Astrocyte (in vitro differentiated cells and primary cell): ENCODE measurements around the gene KNL1. TPM values are rescaled to one million over a fixed set of nuclear protein-coding genes. Genes with fewer than 3 reads are reported as not detected.

Experiments used
- DNase-seq: peaks from one replicate; pipeline ENCODE4 v3.0.0-alpha.2; 2010; ENCODE audit warnings: low read depth
- FAIRE-seq: peaks from 2 replicates; lab custom pipeline; 2011; peaks lifted over from hg19 to GRCh38; lab: Jason Lieb, UNC
- H2AFZ ChIP-seq: 2 replicates; pipeline ENCODE4 v1.6.0; 2012; ENCODE audit warnings: low read depth, low read length, inconsistent platforms
- H3K27ac ChIP-seq: 2 replicates; pipeline ENCODE4 v1.5.1; 2011; ENCODE audit warnings: low read depth, low read length, inconsistent platforms
- H3K27me3 ChIP-seq: 2 replicates; pipeline ENCODE4 v1.6.0; 2011; ENCODE audit warnings: low read length, inconsistent platforms; ENCODE audit not compliant: insufficient read depth
- H3K36me3 ChIP-seq: 2 replicates; pipeline ENCODE4 v1.5.1; 2011; ENCODE audit warnings: low read length, inconsistent platforms; ENCODE audit not compliant: insufficient read depth
- H3K4me1 ChIP-seq: 2 replicates; pipeline ENCODE4 v1.5.1; 2011; ENCODE audit warnings: low read length, inconsistent platforms; ENCODE audit not compliant: insufficient read depth
- H3K4me2 ChIP-seq: 2 replicates; pipeline ENCODE4 v1.6.0; 2012; ENCODE audit warnings: low read length, inconsistent platforms
- H3K4me3 ChIP-seq: 2 replicates; pipeline ENCODE4 v1.5.1; 2011; ENCODE audit warnings: low read depth, mild to moderate bottlenecking, low read length, inconsistent platforms; ENCODE audit not compliant: insufficient read depth
- H3K79me2 ChIP-seq: 2 replicates; pipeline ENCODE4 v1.6.0; 2012; ENCODE audit warnings: mild to moderate bottlenecking, low read length, inconsistent platforms; ENCODE audit not compliant: insufficient read depth
- H3K9ac ChIP-seq: 2 replicates; pipeline ENCODE4 v1.6.0; 2012; ENCODE audit warnings: mild to moderate bottlenecking, low read length, inconsistent platforms
- H3K9me3 ChIP-seq: 2 replicates; pipeline ENCODE4 v1.5.1; 2012; ENCODE audit warnings: low read depth, mild to moderate bottlenecking, low read length, inconsistent platforms; ENCODE audit not compliant: insufficient read depth
- H4K20me1 ChIP-seq: 2 replicates; pipeline ENCODE4 v1.6.0; 2012; ENCODE audit warnings: low read length, inconsistent platforms; ENCODE audit not compliant: insufficient read depth
- H3K27ac Mint-ChIP-seq: one replicate; pipeline ENCODE4 v1.8.0; 2021; ENCODE audit warnings: mild to moderate bottlenecking, mixed read lengths; ENCODE audit not compliant: unreplicated experiment
- H3K27me3 Mint-ChIP-seq: one replicate; pipeline ENCODE4 v1.8.0; 2021; ENCODE audit warnings: low read depth, mixed read lengths; ENCODE audit not compliant: unreplicated experiment
- H3K36me3 Mint-ChIP-seq: one replicate; pipeline ENCODE4 v1.8.0; 2021; ENCODE audit warnings: low read depth, mixed read lengths; ENCODE audit not compliant: unreplicated experiment
- H3K4me1 Mint-ChIP-seq: one replicate; pipeline ENCODE4 v1.8.0; 2021; ENCODE audit warnings: low read depth, mixed read lengths; ENCODE audit not compliant: unreplicated experiment
- H3K4me3 Mint-ChIP-seq: one replicate; pipeline ENCODE4 v1.8.0; 2021; ENCODE audit warnings: mild to moderate bottlenecking, moderate library complexity, mixed read lengths; ENCODE audit not compliant: unreplicated experiment
- H3K9me3 Mint-ChIP-seq: one replicate; pipeline ENCODE4 v1.8.0; 2021; ENCODE audit warnings: mild to moderate bottlenecking, mixed read lengths; ENCODE audit not compliant: unreplicated experiment
- EZH2 ChIP-seq: IDR thresholded peaks from 2 replicates; pipeline ENCODE4 v1.6.1; 2012; ENCODE audit warnings: mild to moderate bottlenecking, low read length, inconsistent platforms; ENCODE audit not compliant: insufficient read depth
- total RNA-seq: library from RNA; stranded (reverse); gene quantifications from 2 replicates; pipeline ENCODE4 v1.2.1, GENCODE V29; 2021
- TF ChIP-seq, protein P1 (sequence below): IDR thresholded peaks from 2 replicates; pipeline ENCODE4 v1.5.1; 2011; ENCODE audit warnings: low read depth, mild to moderate bottlenecking, inconsistent platforms, low read length, moderate library complexity; ENCODE audit not compliant: insufficient read depth

KNL1 gene
- total RNA-seq, 1 donor from 2014 or later, result 3.3 TPM

DNA sequence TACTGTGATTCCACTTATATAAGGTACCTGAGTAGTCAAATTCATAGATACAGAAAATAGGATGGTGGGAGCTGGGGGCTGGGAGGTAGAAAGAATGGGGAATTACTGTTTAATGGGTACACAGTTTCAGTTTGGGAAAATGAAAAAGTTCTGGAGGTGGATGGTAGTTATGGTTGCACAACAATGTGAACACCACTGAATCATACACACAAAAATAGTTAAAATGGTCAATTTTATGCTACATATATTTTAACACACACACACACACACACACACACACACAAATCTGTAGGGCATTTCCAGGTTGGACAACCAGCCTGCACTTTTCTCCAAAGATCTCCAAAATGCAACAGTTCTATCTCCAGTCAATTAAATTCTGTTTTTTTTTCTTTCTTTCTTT is 30.6 kb upstream of the KNL1 start:
- Histone ChIP-seq H3K36me3 (no peaks in the 10 kb centered on the region), H3K4me1 (peaks cover 6% of the 10 kb centered on the region), H3K4me3 (no peak overlapping the region), H3K9ac (no peak overlapping the region), H3K79me2 (peaks cover 19% of the 10 kb centered on the region), H3K4me2 (peak overlapping the region; percentile 89), H3K27me3 (peaks cover 3% of the 10 kb centered on the region), H2AFZ (no peak overlapping the region), H4K20me1 (peaks cover 6% of the 10 kb centered on the region), H3K27ac (no peak overlapping the region), H3K9me3 (no peaks in the 10 kb centered on the region)
- peaks cover 9% of the 10 kb centered on the region for H3K36me3 Mint-ChIP-seq
- FAIRE-seq (no peak), DNase-seq (no peak)
- TF ChIP-seq, protein P1, sequence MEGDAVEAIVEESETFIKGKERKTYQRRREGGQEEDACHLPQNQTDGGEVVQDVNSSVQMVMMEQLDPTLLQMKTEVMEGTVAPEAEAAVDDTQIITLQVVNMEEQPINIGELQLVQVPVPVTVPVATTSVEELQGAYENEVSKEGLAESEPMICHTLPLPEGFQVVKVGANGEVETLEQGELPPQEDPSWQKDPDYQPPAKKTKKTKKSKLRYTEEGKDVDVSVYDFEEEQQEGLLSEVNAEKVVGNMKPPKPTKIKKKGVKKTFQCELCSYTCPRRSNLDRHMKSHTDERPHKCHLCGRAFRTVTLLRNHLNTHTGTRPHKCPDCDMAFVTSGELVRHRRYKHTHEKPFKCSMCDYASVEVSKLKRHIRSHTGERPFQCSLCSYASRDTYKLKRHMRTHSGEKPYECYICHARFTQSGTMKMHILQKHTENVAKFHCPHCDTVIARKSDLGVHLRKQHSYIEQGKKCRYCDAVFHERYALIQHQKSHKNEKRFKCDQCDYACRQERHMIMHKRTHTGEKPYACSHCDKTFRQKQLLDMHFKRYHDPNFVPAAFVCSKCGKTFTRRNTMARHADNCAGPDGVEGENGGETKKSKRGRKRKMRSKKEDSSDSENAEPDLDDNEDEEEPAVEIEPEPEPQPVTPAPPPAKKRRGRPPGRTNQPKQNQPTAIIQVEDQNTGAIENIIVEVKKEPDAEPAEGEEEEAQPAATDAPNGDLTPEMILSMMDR, result no peak
- no peak for TF ChIP-seq EZH2
- H3K4me3 Mint-ChIP-seq, result peak overlapping the region; percentile 98
- peaks cover 3% of the 10 kb centered on the region for H3K9me3 Mint-ChIP-seq
- peaks cover 6% of the 10 kb centered on the region for H3K4me1 Mint-ChIP-seq
- no peak overlapping the region for H3K27ac Mint-ChIP-seq
- no peaks in the 10 kb centered on the region for H3K27me3 Mint-ChIP-seq

DNA sequence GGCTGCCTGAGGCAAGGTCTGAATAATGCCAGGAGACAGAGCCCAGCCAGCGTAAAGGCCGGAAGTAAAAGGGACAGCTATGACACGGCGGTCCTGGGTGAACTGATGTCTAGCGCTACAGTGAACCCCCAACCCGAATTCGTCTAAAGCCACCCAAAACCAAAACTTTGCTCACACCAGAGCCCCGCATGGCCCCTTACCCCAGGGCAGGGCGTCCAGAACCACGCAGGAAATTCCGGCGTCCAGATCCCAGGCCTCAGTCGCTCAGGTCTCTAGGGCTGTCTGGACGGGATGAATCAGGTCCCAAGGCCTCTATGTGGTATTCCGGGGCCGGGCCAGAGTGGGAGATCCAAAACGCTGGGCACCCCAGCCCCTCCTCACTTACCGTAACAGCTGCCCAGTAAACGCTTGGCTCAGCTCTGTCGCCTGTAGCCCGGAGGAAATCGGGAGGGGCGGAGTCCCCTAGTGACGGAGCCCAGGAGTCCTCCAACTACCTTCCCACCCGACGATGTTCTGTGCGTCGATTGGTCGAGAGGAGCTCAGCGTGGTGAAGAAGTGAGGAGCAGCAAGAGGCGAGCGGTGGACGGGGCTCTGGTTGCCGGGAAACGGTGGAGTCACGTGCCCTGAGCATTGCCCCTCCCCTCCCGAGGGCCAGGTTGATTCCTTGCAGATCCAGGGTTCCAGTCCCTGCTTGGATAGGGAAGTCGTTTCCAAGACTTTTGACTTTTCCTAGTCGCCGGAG is 29.3 kb upstream of the KNL1 start, which contains the start of gene CCDC32:
TSS of gene CCDC32 (minus strand) at position 452 of the 742 bp plus-strand sequence. CDS start 2,027 bp downstream, outside the sequence.
- peak within 1 kb of the TSS; percentile 98 for H3K4me3 Mint-ChIP-seq
- Histone ChIP-seq H3K9ac (peak within 1 kb of the TSS; percentile 93), H3K27ac (peak within 1 kb of the TSS; percentile 81), H4K20me1 (peaks cover 6% of the 10 kb centered on the region), H3K9me3 (no peaks in the 10 kb centered on the region), H3K36me3 (no peaks in the 10 kb centered on the region), H3K4me2 (peak within 1 kb of the TSS; percentile 89), H3K4me3 (peak within 1 kb of the TSS; percentile 85), H3K79me2 (peaks cover 25% of the 10 kb centered on the region), H3K27me3 (peaks cover 3% of the 10 kb centered on the region), H2AFZ (peak within 1 kb of the TSS; percentile 83), H3K4me1 (peaks cover 6% of the 10 kb centered on the region)
- no peaks in the 10 kb centered on the region for H3K27me3 Mint-ChIP-seq
- peak within 1 kb of the TSS; percentile 97 for H3K27ac Mint-ChIP-seq
- H3K4me1 Mint-ChIP-seq, result peaks cover 6% of the 10 kb centered on the region
- peaks cover 9% of the 10 kb centered on the region for H3K36me3 Mint-ChIP-seq
- peak; percentile 89 for FAIRE-seq
- no peak for TF ChIP-seq EZH2
- TF ChIP-seq, protein P1, result no peak
- DNase-seq, result peak; percentile 98
- H3K9me3 Mint-ChIP-seq, result peaks cover 3% of the 10 kb centered on the region
